ENCODE results near the gene FSTL4. TPM values are rescaled to one million over a fixed set of nuclear protein-coding genes. Genes with fewer than 3 reads are reported as not detected.

Gene FSTL4
- total and polyA plus RNA-seq, 4 donors = 0.08 to 1.4 (median 0.31) TPM

GRCh38 chr5:133232011-133232410 is 380.3 kb downstream of the FSTL4 start:
- H3K4me3 ChIP-seq = no peak overlapping the region
- DNase-seq = no peak
- no peak for ATAC-seq (ENCODE audit: insufficient read depth, low FRiP score)
- 46 to 60% methylated on average over 6 of the region's 6 CpGs for WGBS, 2 donors
- no peaks in the 10 kb centered on the region for H3K4me1 ChIP-seq (ENCODE audit: control insufficient read depth in 5 of 5, insufficient read depth in 5 of 5, low read length in 5 of 5)
- TF ChIP-seq, protein P1, sequence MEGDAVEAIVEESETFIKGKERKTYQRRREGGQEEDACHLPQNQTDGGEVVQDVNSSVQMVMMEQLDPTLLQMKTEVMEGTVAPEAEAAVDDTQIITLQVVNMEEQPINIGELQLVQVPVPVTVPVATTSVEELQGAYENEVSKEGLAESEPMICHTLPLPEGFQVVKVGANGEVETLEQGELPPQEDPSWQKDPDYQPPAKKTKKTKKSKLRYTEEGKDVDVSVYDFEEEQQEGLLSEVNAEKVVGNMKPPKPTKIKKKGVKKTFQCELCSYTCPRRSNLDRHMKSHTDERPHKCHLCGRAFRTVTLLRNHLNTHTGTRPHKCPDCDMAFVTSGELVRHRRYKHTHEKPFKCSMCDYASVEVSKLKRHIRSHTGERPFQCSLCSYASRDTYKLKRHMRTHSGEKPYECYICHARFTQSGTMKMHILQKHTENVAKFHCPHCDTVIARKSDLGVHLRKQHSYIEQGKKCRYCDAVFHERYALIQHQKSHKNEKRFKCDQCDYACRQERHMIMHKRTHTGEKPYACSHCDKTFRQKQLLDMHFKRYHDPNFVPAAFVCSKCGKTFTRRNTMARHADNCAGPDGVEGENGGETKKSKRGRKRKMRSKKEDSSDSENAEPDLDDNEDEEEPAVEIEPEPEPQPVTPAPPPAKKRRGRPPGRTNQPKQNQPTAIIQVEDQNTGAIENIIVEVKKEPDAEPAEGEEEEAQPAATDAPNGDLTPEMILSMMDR (IDR thresholded peaks at IDR 0.05; ENCODE audit: control extremely low read depth, extremely low read depth) = no peak
- no peak overlapping the region for H3K27ac ChIP-seq (ENCODE audit: low read depth in 1 of 2, low read length in 1 of 2)
- H3K9me3 ChIP-seq (ENCODE audit: control insufficient read depth in 4 of 4, insufficient read depth in 3 of 4, low read length in 3 of 4) = no peaks in the 10 kb centered on the region
- H3K27me3 ChIP-seq (ENCODE audit: control insufficient read depth in 3 of 3, insufficient read depth in 3 of 3, low read length in 2 of 3) = no peaks in the 10 kb centered on the region
- no peaks in the 10 kb centered on the region for H3K36me3 ChIP-seq (ENCODE audit: control insufficient read depth in 4 of 4, insufficient read depth in 4 of 4, low read length in 4 of 4)
- H3K9ac ChIP-seq (ENCODE audit: insufficient read depth in 1 of 2, low read length in 2 of 2) = no peak overlapping the region

DNA sequence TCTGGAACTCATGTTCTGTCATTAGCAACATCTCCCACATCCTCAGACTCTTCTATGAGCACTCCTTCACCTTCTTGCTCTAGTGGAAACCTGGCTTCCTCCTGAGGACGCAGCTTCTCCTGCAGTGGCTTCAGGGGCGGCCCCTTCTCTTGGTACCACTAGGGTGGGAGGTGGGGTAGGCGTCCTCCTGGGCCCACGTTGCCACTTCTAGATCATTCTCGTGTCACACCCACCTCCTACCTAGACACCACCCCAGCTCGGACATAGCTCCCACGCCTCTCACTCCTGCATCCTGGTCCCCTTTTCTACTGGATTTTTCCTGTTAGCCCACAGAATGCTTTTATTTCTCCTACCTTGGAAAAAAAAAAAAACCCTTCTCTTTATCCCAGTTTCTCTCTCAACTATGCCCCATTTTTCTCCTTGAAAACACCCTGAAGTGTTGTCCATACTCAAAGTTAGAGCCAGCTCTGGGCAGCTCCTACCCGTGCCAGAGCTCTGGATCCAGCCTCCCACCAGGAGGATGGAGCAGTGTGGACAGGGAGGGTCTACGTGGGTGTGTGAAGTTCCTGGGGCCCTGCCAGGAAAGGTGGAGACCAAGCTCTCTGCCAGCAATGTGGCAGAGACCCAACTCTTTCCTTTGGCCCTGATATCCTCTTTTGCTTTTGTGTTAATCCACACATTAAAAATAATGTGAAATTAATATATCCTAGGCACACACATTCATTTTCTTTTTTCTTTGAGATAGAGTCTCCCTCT is 381.3 kb downstream of the FSTL4 start:
- Histone ChIP-seq H3K4me1 (ENCODE audit: control insufficient read depth in 5 of 5, insufficient read depth in 5 of 5, low read length in 5 of 5) (no peaks in the 10 kb centered on the region), H3K4me3 (no peak overlapping the region), H3K27me3 (ENCODE audit: control insufficient read depth in 3 of 3, insufficient read depth in 3 of 3, low read length in 2 of 3) (no peaks in the 10 kb centered on the region), H3K36me3 (ENCODE audit: control insufficient read depth in 4 of 4, insufficient read depth in 4 of 4, low read length in 4 of 4) (no peaks in the 10 kb centered on the region), H3K9me3 (ENCODE audit: control insufficient read depth in 4 of 4, insufficient read depth in 3 of 4, low read length in 3 of 4) (no peaks in the 10 kb centered on the region), H3K9ac (ENCODE audit: insufficient read depth in 1 of 2, low read length in 2 of 2) (no peak overlapping the region), H3K27ac (ENCODE audit: low read depth in 1 of 2, low read length in 1 of 2) (no peak overlapping the region)
- 73 to 80% methylated on average over 9 of the region's 9 CpGs for WGBS, 2 donors
- no peak for ATAC-seq (ENCODE audit: insufficient read depth, low FRiP score)
- no peak for DNase-seq
- TF ChIP-seq, protein P1 (IDR thresholded peaks at IDR 0.05; ENCODE audit: control extremely low read depth, extremely low read depth) = no peak

DNA sequence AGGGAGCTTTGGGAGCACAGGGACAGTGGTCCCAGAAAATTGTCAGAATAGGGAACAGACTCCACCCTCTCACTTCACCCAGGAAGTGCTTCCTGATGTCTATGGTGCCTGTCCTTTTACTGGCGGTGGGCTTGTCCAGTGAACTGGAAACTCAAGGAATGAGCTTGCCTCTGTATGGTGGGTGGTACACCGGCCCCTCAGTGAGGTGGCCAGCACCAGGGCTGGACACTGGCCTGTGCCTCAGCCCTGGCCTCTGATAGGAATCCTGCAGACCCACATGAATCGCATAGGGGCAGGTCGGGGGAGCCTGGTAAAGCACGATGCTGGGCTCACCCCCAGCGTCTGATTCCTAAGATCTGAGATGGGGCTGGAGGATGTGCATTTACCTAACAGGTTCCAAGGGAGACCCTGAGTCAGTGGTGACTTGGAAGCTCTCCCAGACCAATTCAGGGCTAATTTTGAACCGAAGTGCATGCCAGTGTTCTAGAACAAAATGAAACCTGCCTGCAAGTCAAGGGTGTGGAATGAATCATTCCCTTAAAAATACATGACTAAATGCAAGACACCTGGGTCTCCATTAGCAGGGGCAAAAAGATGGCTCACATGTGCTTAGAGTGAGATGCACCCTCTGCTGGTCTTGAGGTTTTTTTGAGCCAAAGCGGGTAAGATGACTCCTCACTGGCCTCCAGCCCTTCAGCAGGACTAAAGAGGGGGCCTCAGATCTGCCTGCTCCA is 382.2 kb downstream of the FSTL4 start:
- no peaks in the 10 kb centered on the region for H3K36me3 ChIP-seq (ENCODE audit: control insufficient read depth in 4 of 4, insufficient read depth in 4 of 4, low read length in 4 of 4)
- ATAC-seq (ENCODE audit: insufficient read depth, low FRiP score) (no peak), DNase-seq (no peak)
- no peaks in the 10 kb centered on the region for H3K27me3 ChIP-seq (ENCODE audit: control insufficient read depth in 3 of 3, insufficient read depth in 3 of 3, low read length in 2 of 3)
- TF ChIP-seq, protein P1 (IDR thresholded peaks at IDR 0.05; ENCODE audit: control extremely low read depth, extremely low read depth) = no peak
- WGBS, 2 donors = 92% methylated on average over 8 of the region's 8 CpGs
- H3K27ac ChIP-seq (ENCODE audit: low read depth in 1 of 2, low read length in 1 of 2) = no peak overlapping the region
- H3K4me3 ChIP-seq = no peak overlapping the region
- no peak overlapping the region for H3K9ac ChIP-seq (ENCODE audit: insufficient read depth in 1 of 2, low read length in 2 of 2)
- no peaks in the 10 kb centered on the region for H3K4me1 ChIP-seq (ENCODE audit: control insufficient read depth in 5 of 5, insufficient read depth in 5 of 5, low read length in 5 of 5)
- H3K9me3 ChIP-seq (ENCODE audit: control insufficient read depth in 4 of 4, insufficient read depth in 3 of 4, low read length in 3 of 4) = no peaks in the 10 kb centered on the region
